Caco-2 (cell line): Measurements from ENCODE around the gene OAS3. TPM values are rescaled to one million over a fixed set of nuclear protein-coding genes. Genes with fewer than 3 reads are reported as not detected.

Experiments used
- BruUV-seq: library from RNA; stranded (reverse); fragments of 400-500 nt; replicated peaks from 2 replicates; lab custom pipeline; 2021; lab: Mats Ljungman, UMichigan
- CTCF ChIA-PET: fragments of 300-600 bp; sonication (Branson Sonifier 250); formaldehyde crosslinking; loops from one replicate; lab custom pipeline; 2022; ENCODE audit warnings: antibody characterized with exemption; lab: Charles Lee
- POLR2A ChIA-PET: fragments of 300-600 bp; sonication (Branson Sonifier 250); formaldehyde crosslinking; loops from one replicate; lab custom pipeline; 2022; ENCODE audit warnings: antibody characterized with exemption; lab: Charles Lee
- DNase-seq, 2 experiments: peaks; one replicate each; pipeline versions ENCODE4 v3.0.0 to v3.0.0-alpha.2; 2020 to 2022
- H3K27me3 ChIP-seq: replicated peaks from 2 replicates; pipeline ENCODE4 v1.6.0; 2011; ENCODE audit warnings: low read length; ENCODE audit not compliant: control insufficient read depth, insufficient read depth
- H3K36me3 ChIP-seq: 2 replicates; pipeline ENCODE4 v1.5.1; 2011; ENCODE audit warnings: low read length; ENCODE audit not compliant: control insufficient read depth, insufficient read depth
- H3K4me1 ChIP-seq: fragments of 250-450 bp; sonication (Bioruptor Pico); 2 replicates; pipeline ENCODE4 v1.5.1; 2020; ENCODE audit warnings: mild to moderate bottlenecking
- H3K4me3 ChIP-seq: 2 replicates; pipeline ENCODE4 v1.5.1; 2011; ENCODE audit warnings: low read depth, mild to moderate bottlenecking, control low read depth, low read length
- H3K9me3 ChIP-seq: fragments of 250-450 bp; sonication (Bioruptor Pico); 2 replicates; pipeline ENCODE4 v1.5.1; 2020; ENCODE audit warnings: mild to moderate bottlenecking, moderate library complexity
- H3K27ac Mint-ChIP-seq: one replicate; pipeline ENCODE4 v1.8.0; 2022; ENCODE audit warnings: mixed read lengths; ENCODE audit not compliant: unreplicated experiment
- H3K27me3 Mint-ChIP-seq: one replicate; pipeline ENCODE4 v1.8.0; 2022; ENCODE audit warnings: mixed read lengths; ENCODE audit not compliant: insufficient read depth, unreplicated experiment
- H3K36me3 Mint-ChIP-seq: one replicate; pipeline ENCODE4 v1.8.0; 2022; ENCODE audit warnings: mild to moderate bottlenecking, mixed read lengths; ENCODE audit not compliant: insufficient read depth, unreplicated experiment
- H3K4me1 Mint-ChIP-seq: one replicate; pipeline ENCODE4 v1.8.0; 2022; ENCODE audit warnings: low read depth, mixed read lengths; ENCODE audit not compliant: unreplicated experiment
- H3K4me3 Mint-ChIP-seq: one replicate; pipeline ENCODE4 v1.8.0; 2022; ENCODE audit warnings: mild to moderate bottlenecking, moderate library complexity, mixed read lengths; ENCODE audit not compliant: unreplicated experiment
- H3K9me3 Mint-ChIP-seq: one replicate; pipeline ENCODE4 v1.8.0; 2022; ENCODE audit warnings: mixed read lengths; ENCODE audit not compliant: unreplicated experiment
- CTCF ChIP-seq, 2 experiments: fragments of 200-600 bp in 1 of 2; IDR thresholded peaks; 1 replicate in 1 of 2; 2 replicates in 1 of 2; pipeline versions ENCODE4 v1.5.1 to v1.8.0; 2011 to 2022; ENCODE audit warnings: antibody characterized with exemption in 1 of 2, control low read depth in 1 of 2, inconsistent platforms in 1 of 2, low read depth in 1 of 2, low read length in 1 of 2, mild to moderate bottlenecking in 1 of 2, moderate library complexity in 1 of 2; ENCODE audit not compliant: insufficient read depth in 1 of 2, severe bottlenecking in 1 of 2, unreplicated experiment in 1 of 2
- intact Hi-C: fragments of 100-400 bp; cut with micrococcal nuclease; formaldehyde crosslinking; loops from one replicate; pipeline ENCODE4 v1.10.0; 2022; ENCODE audit not compliant: unreplicated experiment
- total RNA-seq: library from RNA; stranded (reverse); gene quantifications from 2 replicates; pipeline ENCODE4 v1.2.3, GENCODE V29; 2022

The OAS3 gene
- total RNA-seq, 1 experiment from 2014 or later: 22.1 TPM

GRCh38 chr12:112938751-112939150, 477 bp downstream of the OAS3 start:
- H3K27me3 Mint-ChIP-seq: no peaks in the 10 kb centered on the region
- TF ChIP-seq CTCF (IDR thresholded peaks at IDR 0.05; ENCODE audit: insufficient read depth in 1 of 2, low read depth in 1 of 2, low read length in 1 of 2, severe bottlenecking in 1 of 2, unreplicated experiment in 1 of 2): no peak
- H3K4me1 ChIP-seq: no peaks in the 10 kb centered on the region
- POLR2A ChIA-PET: interaction anchor here (1.4 kb wide), 1 partner anchor 32 kb away, joined by 4 read pairs; the partner anchor contains the start of gene OAS1
- no peak overlapping the region for H3K27ac Mint-ChIP-seq
- DNase-seq: no peak
- TSS peak; percentile 76 for BruUV-seq
- peak overlapping the region; percentile 81 for H3K4me3 Mint-ChIP-seq
- intact Hi-C loops: no loop called here
- H3K36me3 Mint-ChIP-seq: peaks cover 6% of the 10 kb centered on the region
- peak overlapping the region; percentile 55 for H3K4me3 ChIP-seq
- no peaks in the 10 kb centered on the region for H3K9me3 ChIP-seq
- H3K9me3 Mint-ChIP-seq: peaks cover 6% of the 10 kb centered on the region
- H3K4me1 Mint-ChIP-seq: no peaks in the 10 kb centered on the region
- H3K36me3 ChIP-seq: no peaks in the 10 kb centered on the region
- CTCF ChIA-PET: no interaction called here
- H3K27me3 ChIP-seq: no peaks in the 10 kb centered on the region

GRCh38 chr12:112939761-112940381, 1.6 kb downstream of the OAS3 start:
- Histone ChIP-seq H3K4me1 (no peaks in the 10 kb centered on the region), H3K9me3 (no peaks in the 10 kb centered on the region), H3K27me3 (no peaks in the 10 kb centered on the region), H3K36me3 (no peaks in the 10 kb centered on the region), H3K4me3 (no peak overlapping the region)
- Mint-ChIP-seq H3K4me3 (peak overlapping the region; percentile 81), H3K4me1 (no peaks in the 10 kb centered on the region), H3K27ac (no peak overlapping the region), H3K27me3 (no peaks in the 10 kb centered on the region), H3K36me3 (peaks cover 6% of the 10 kb centered on the region), H3K9me3 (peaks cover 6% of the 10 kb centered on the region)
- ChIA-PET CTCF (no interaction called here), POLR2A (no interaction called here)
- no TSS peak for BruUV-seq
- intact Hi-C loops: no loop called here
- TF ChIP-seq CTCF (IDR thresholded peaks at IDR 0.05; ENCODE audit: insufficient read depth in 1 of 2, low read depth in 1 of 2, low read length in 1 of 2, severe bottlenecking in 1 of 2, unreplicated experiment in 1 of 2): no peak
- DNase-seq: no peak

- Histone ChIP-seq H3K9me3 (no peaks in the 10 kb centered on the region), H3K4me3 (no peak overlapping the region), H3K4me1 (no peaks in the 10 kb centered on the region), H3K36me3 (no peaks in the 10 kb centered on the region), H3K27me3 (no peaks in the 10 kb centered on the region)
- POLR2A ChIA-PET: no interaction called here
- CTCF ChIA-PET: no interaction called here
- Mint-ChIP-seq H3K4me1 (no peaks in the 10 kb centered on the region), H3K27ac (no peak overlapping the region), H3K27me3 (no peaks in the 10 kb centered on the region), H3K36me3 (peaks cover 6% of the 10 kb centered on the region), H3K9me3 (no peaks in the 10 kb centered on the region), H3K4me3 (no peak overlapping the region)
- no peak for TF ChIP-seq CTCF (IDR thresholded peaks at IDR 0.05; ENCODE audit: insufficient read depth in 1 of 2, low read depth in 1 of 2, low read length in 1 of 2, severe bottlenecking in 1 of 2, unreplicated experiment in 1 of 2)
- no peak for DNase-seq
- intact Hi-C loops: no loop called here
- no TSS peak for BruUV-seq
Observed at GRCh38 chr12:112941528-112942335, 3.5 kb downstream of the OAS3 start.
